T-helper 17 cell (primary cell): ENCODE results near the gene UBE2F. TPM values are rescaled to one million over a fixed set of nuclear protein-coding genes. Genes with fewer than 3 reads are reported as not detected.

Experiments used
- ATAC-seq: fragments of 150-1000 bp; cut with Tn5 transposase; 2 replicates; pipeline ENCODE4 v1.10.0; 2021; ENCODE audit warnings: mild to moderate bottlenecking, moderate library complexity
- DNase-seq, 3 donors: peaks; one replicate each; pipeline versions ENCODE4 v3.0.0 to v3.0.0-alpha.2; 2020 to 2021
- H3K9me3 ChIP-seq: one replicate; pipeline ENCODE4 v1.7.0; 2013; ENCODE audit warnings: low read length, mild to moderate bottlenecking; ENCODE audit not compliant: control insufficient read depth, poor library complexity, severe bottlenecking
- H3K27ac Mint-ChIP-seq: one replicate; pipeline ENCODE4 v1.8.0; 2022; ENCODE audit warnings: mild to moderate bottlenecking, moderate library complexity, mixed read lengths
- H3K27me3 Mint-ChIP-seq: one replicate; pipeline ENCODE4 v1.8.0; 2022; ENCODE audit warnings: mixed read lengths
- H3K36me3 Mint-ChIP-seq: one replicate; pipeline ENCODE4 v1.8.0; 2022; ENCODE audit warnings: low read depth, mixed read lengths
- H3K4me1 Mint-ChIP-seq: one replicate; pipeline ENCODE4 v1.8.0; 2022; ENCODE audit warnings: mild to moderate bottlenecking, mixed read lengths
- H3K4me3 Mint-ChIP-seq: one replicate; pipeline ENCODE4 v1.8.0; 2022; ENCODE audit warnings: mild to moderate bottlenecking, moderate library complexity, mixed read lengths
- total RNA-seq, 4 donors: library from RNA in 2 of 4; stranded (reverse) in 2 of 4; gene quantifications; one replicate each; pipeline ENCODE4 v1.2.3 and lab custom pipeline; 2022 to 2026

The UBE2F gene
- total RNA-seq (10 to 100 TPM; 34.6 to 40.3 TPM), total RNA-seq (lab: John Stamatoyannopoulos, UW) (10.2 to 11.3 reads per million in 2 donors)

GRCh38 chr2:237966565-237967462, at the start of gene UBE2F:
Gene UBE2F (plus strand): TSS chr2:237967014. CDS start chr2:237973108, 6,094 bp downstream.
- H3K9me3 ChIP-seq, result no peaks in the 10 kb centered on the region
- H3K4me3 Mint-ChIP-seq, result peak within 1 kb of the TSS; percentile 95
- DNase-seq (peak; percentile 94 to 97 (median 94)), ATAC-seq (peak; percentile 97)
- H3K27me3 Mint-ChIP-seq, result no peaks in the 10 kb centered on the region
- H3K4me1 Mint-ChIP-seq, result peaks cover 37% of the 10 kb centered on the region
- H3K36me3 Mint-ChIP-seq, result no peaks in the 10 kb centered on the region
- peak within 1 kb of the TSS; percentile 91 for H3K27ac Mint-ChIP-seq

DNA sequence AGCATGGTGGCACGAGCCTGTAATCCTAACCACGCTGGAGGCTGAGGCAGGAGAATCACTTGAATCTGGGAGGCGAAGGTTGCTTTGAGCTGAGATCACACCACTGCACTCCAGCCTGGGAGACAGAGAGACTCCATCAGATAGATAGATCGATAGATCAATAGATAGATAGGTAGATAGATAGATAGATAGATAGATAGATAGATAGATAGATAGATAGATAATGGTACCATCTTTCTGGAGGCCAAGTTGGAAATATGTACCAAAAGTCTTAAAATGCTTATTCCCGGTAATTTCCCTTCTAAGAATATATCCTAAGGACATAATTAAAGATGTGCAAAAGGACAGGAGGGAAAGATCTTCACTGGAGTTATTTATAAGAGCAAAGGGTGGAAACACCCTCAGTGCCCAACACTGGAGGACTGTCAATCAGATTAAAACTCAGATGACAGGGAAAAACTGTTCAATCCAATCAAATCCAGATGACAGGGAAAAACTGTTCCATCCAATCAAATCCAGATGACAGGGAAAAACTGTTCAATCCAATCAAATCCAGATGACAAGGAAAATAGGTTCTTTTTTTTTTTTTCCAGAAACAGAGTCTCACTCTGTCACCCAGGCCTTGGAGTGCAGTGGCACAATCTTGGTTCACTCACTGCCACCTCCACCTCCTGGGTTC, 49.0 kb upstream of the UBE2F start:
- no peak for ATAC-seq
- H3K27ac Mint-ChIP-seq, result peak overlapping the region; percentile 60
- no peak for DNase-seq
- no peaks in the 10 kb centered on the region for H3K9me3 ChIP-seq
- peaks cover 2% of the 10 kb centered on the region for H3K36me3 Mint-ChIP-seq
- H3K4me3 Mint-ChIP-seq, result no peak overlapping the region
- H3K4me1 Mint-ChIP-seq, result peaks cover 10% of the 10 kb centered on the region
- peaks cover 9% of the 10 kb centered on the region for H3K27me3 Mint-ChIP-seq

GRCh38 chr2:237919593-237919992, 47.2 kb upstream of the UBE2F start:
- ATAC-seq (no peak), DNase-seq (no peak)
- H3K9me3 ChIP-seq, result no peaks in the 10 kb centered on the region
- Mint-ChIP-seq H3K4me1 (peaks cover 12% of the 10 kb centered on the region), H3K27me3 (peaks cover 9% of the 10 kb centered on the region), H3K27ac (peak overlapping the region; percentile 14), H3K4me3 (no peak overlapping the region), H3K36me3 (peaks cover 2% of the 10 kb centered on the region)

GRCh38 chr2:237920673-237921072, 46.1 kb upstream of the UBE2F start:
- Mint-ChIP-seq H3K27ac (no peak overlapping the region), H3K36me3 (peaks cover 2% of the 10 kb centered on the region), H3K4me1 (peaks cover 15% of the 10 kb centered on the region), H3K4me3 (peak overlapping the region; percentile 70), H3K27me3 (peaks cover 7% of the 10 kb centered on the region)
- ATAC-seq, result no peak
- no peak for DNase-seq
- no peaks in the 10 kb centered on the region for H3K9me3 ChIP-seq

- Mint-ChIP-seq H3K4me1 (peaks cover 21% of the 10 kb centered on the region), H3K27ac (peak overlapping the region; percentile 54), H3K4me3 (peak overlapping the region; percentile 21), H3K36me3 (peaks cover 2% of the 10 kb centered on the region), H3K27me3 (no peaks in the 10 kb centered on the region)
- no peak for DNase-seq
- ATAC-seq, result no peak
- no peaks in the 10 kb centered on the region for H3K9me3 ChIP-seq
Measured at GRCh38 chr2:237921967-237922492, 44.8 kb upstream of the UBE2F start.

DNA sequence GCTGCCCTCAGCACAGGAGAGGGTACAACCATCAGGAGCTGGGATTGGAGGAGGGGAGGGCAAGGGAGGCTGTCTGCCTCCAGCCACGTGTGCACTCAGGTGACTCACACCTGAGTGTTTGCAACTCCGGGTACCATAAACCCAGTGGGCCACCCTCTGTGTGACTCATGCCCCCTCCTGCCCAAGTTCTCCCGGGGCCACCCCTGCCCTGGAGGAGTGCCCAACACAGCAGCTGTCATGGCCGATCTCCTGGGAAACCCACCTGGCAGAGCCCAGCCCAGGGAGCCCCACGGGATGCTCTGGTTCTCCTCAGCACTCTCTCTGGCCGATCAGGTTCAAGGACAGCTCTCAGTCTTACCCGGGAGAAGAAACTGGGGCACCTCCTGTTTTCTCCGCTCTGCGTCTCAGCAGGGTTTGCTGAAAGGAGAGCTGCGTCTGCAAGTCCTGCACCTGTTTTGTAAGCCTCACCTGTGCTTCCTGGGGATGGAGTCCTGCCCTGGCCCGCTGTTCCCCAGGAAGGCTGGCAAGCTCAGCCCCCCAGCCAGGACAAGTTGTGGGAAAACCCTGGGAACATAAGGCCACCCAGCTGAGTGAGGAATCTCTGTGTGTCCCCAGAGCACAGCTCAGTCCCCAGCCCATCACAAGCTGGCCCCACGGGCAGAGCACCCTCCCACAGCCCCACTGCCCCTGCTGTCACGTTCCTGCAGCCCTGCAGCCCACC, 44.0 kb upstream of the UBE2F start:
- no peak overlapping the region for H3K27ac Mint-ChIP-seq
- DNase-seq (no peak), ATAC-seq (no peak)
- H3K36me3 Mint-ChIP-seq, result peaks cover 2% of the 10 kb centered on the region
- H3K9me3 ChIP-seq, result no peaks in the 10 kb centered on the region
- peaks cover 21% of the 10 kb centered on the region for H3K4me1 Mint-ChIP-seq
- H3K4me3 Mint-ChIP-seq, result peak overlapping the region; percentile 9
- no peaks in the 10 kb centered on the region for H3K27me3 Mint-ChIP-seq

- no peaks in the 10 kb centered on the region for H3K27me3 Mint-ChIP-seq
- H3K27ac Mint-ChIP-seq, result no peak overlapping the region
- H3K4me3 Mint-ChIP-seq, result no peak overlapping the region
- H3K9me3 ChIP-seq, result no peaks in the 10 kb centered on the region
- peak; percentile 61 to 73 (median 72) for DNase-seq
- H3K36me3 Mint-ChIP-seq, result peaks cover 2% of the 10 kb centered on the region
- peak; percentile 99 for ATAC-seq
- peaks cover 21% of the 10 kb centered on the region for H3K4me1 Mint-ChIP-seq
Measured at GRCh38 chr2:237923481-237924163, 43.2 kb upstream of the UBE2F start.

DNA sequence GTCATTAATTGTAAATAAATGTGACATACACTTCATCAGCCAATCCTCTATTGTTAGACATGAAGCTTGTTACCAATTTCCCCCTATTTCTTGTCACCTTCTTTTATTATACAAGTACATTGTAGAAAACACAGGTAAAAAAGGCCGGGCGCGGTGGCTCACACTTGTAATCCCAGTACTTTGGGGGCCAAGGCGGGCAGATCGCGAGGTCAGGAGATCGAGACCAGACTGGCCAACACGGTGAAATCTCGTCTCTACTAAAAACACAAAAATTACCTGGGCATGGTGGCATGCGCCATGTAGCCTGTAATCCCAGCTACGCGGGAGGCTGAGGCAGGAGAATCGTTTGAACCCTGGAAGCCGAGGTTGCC, 42.7 kb upstream of the UBE2F start:
- H3K9me3 ChIP-seq, result no peaks in the 10 kb centered on the region
- peak overlapping the region; percentile 43 for H3K27ac Mint-ChIP-seq
- peaks cover 19% of the 10 kb centered on the region for H3K4me1 Mint-ChIP-seq
- H3K27me3 Mint-ChIP-seq, result no peaks in the 10 kb centered on the region
- no peak overlapping the region for H3K4me3 Mint-ChIP-seq
- DNase-seq (no peak), ATAC-seq (no peak)
- peaks cover 2% of the 10 kb centered on the region for H3K36me3 Mint-ChIP-seq

DNA sequence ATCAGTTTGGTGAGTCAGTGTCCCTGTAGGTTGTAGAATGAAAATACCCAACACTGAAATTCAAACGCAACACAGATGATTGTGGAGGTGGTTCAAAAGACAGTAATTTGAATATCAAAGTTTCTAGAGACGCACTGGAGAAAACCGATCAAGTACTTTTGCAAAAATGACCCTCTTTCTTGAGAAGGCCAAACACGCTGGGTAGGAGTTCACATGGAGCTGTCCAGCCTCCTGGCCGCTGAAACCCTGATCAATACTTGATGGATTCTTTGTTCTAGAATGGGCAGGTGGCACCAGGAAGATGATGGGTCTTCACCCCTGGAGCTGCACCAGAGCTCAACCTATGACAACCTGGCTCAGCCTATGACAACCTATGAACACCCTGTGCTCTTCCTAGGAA, 39.7 kb upstream of the UBE2F start:
- DNase-seq, result no peak
- H3K27me3 Mint-ChIP-seq, result no peaks in the 10 kb centered on the region
- H3K4me3 Mint-ChIP-seq, result no peak overlapping the region
- no peaks in the 10 kb centered on the region for H3K36me3 Mint-ChIP-seq
- no peaks in the 10 kb centered on the region for H3K9me3 ChIP-seq
- H3K27ac Mint-ChIP-seq, result no peak overlapping the region
- no peak for ATAC-seq
- H3K4me1 Mint-ChIP-seq, result peaks cover 11% of the 10 kb centered on the region

DNA sequence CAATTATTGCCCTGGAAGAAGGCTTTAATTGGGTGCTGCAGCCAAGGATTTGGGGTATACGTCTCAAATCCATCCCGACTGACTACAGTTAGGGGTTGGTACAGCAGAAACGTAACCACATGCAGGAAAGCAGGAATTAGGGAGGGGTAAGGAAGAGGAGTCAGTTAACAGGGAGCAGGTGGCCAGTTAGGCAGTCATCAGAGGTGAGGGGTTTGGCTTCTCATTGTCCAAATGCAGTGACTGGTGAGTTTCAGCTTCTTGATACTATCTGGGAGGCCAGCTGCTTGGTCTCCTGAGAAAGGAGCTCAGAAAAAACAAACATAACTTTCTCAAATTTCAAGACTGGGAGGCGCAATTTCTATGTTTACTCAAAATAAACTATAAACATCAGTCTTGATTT, 38.8 kb upstream of the UBE2F start:
- H3K27me3 Mint-ChIP-seq, result no peaks in the 10 kb centered on the region
- H3K4me1 Mint-ChIP-seq, result peaks cover 11% of the 10 kb centered on the region
- DNase-seq (no peak), ATAC-seq (no peak)
- H3K4me3 Mint-ChIP-seq, result no peak overlapping the region
- H3K9me3 ChIP-seq, result no peaks in the 10 kb centered on the region
- H3K36me3 Mint-ChIP-seq, result no peaks in the 10 kb centered on the region
- no peak overlapping the region for H3K27ac Mint-ChIP-seq

DNA sequence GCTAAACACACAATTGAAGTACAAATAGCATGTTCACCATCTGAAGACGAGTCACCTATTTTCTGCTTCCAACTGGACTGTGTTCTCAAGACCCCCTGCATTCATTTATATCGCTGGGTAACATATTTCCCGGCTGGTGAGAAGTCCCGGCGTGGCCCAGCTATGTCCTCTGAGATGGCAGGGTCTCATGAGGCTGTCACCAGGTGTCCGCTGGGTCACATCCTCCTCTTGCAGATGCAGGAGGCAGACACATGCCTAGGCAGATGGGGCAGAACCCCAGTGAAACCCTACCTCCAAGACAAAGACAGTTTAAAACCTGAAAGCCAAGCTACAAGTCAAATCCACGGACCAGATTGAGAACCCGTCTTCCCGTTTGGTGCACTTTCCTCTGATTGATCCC, 36.8 kb upstream of the UBE2F start:
- Mint-ChIP-seq H3K27me3 (no peaks in the 10 kb centered on the region), H3K36me3 (peaks cover 6% of the 10 kb centered on the region), H3K27ac (no peak overlapping the region), H3K4me3 (no peak overlapping the region), H3K4me1 (peaks cover 14% of the 10 kb centered on the region)
- no peaks in the 10 kb centered on the region for H3K9me3 ChIP-seq
- DNase-seq (no peak), ATAC-seq (no peak)

DNA sequence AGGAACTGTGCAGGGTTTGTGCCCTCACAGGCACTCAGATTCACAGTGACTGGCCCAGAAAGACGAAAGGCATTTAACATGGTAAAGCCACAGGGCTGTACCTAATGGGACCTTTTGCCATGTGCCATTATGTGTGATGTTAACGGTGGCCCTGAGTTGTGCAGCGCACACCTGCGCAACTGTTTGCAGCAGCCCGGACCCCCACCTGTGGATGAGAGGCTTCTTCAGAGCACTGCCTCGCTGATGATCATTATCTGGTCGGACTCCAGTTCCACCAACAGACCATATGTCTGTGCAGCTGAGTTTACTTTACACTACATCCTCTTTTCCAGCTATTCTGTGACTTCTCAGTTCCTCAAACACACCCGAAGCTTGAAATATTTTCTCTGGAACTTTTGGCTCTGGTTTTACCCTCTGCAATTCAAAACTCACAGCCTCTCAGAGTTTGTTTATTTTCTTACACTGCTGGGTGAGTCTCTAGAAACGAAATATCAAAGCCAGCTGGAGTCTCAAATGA, 35.6 kb upstream of the UBE2F start:
- H3K27me3 Mint-ChIP-seq, result no peaks in the 10 kb centered on the region
- peaks cover 6% of the 10 kb centered on the region for H3K36me3 Mint-ChIP-seq
- no peak overlapping the region for H3K4me3 Mint-ChIP-seq
- peaks cover 12% of the 10 kb centered on the region for H3K4me1 Mint-ChIP-seq
- no peak overlapping the region for H3K27ac Mint-ChIP-seq
- H3K9me3 ChIP-seq, result no peaks in the 10 kb centered on the region
- DNase-seq, result no peak
- ATAC-seq, result no peak
